ENCODE measurements around the gene SLC22A1.

- no peak for TF ChIP-seq JUNB (IDR thresholded peaks at IDR 0.05)
- no peak for TF ChIP-seq CTCF (IDR thresholded peaks at IDR 0.05)
- no peak for TF ChIP-seq NPAS2 (CRISPR knock-in tag; IDR thresholded peaks at IDR 0.05; ENCODE audit: borderline replicate concordance)
- TF ChIP-seq POLR2A (IDR thresholded peaks at IDR 0.05; ENCODE audit: low read length), result no peak
- TF ChIP-seq NFE2L2 (conservative IDR thresholded peaks at IDR 0.05; ENCODE audit: low read length), result no peak
- TF ChIP-seq POLR2AphosphoS2 (conservative IDR thresholded peaks at IDR 0.05; ENCODE audit: low read length), result no peak
- TF ChIP-seq RAD21 (conservative IDR thresholded peaks at IDR 0.05 in 1 of 2, IDR thresholded peaks at IDR 0.05 in 1 of 2), result no peak
- TF ChIP-seq PHF8 (IDR thresholded peaks at IDR 0.05; ENCODE audit: borderline replicate concordance, low read depth), result no peak
- no peak for TF ChIP-seq MAZ (IDR thresholded peaks at IDR 0.05; ENCODE audit: borderline replicate concordance, low read depth, low read length)
Observed at GRCh38 chr6:160108077-160108476, 13.5 kb upstream of the SLC22A1 start.

Data from A549 (cell line).